CD4-positive, alpha-beta T cell (primary cell): ENCODE results near the gene TOP2B. TPM values are rescaled to one million over a fixed set of nuclear protein-coding genes. Genes with fewer than 3 reads are reported as not detected.

Experiments used
- ATAC-seq: fragments of 200-7000 bp; cut with Tn5 transposase; one replicate; pipeline ENCODE4 v1.10.0; 2022; ENCODE audit warnings: mild to moderate bottlenecking; ENCODE audit not compliant: poor library complexity
- CTCF ChIA-PET: fragments of 350-600 bp; sonication (Branson Sonifier 250); formaldehyde crosslinking; loops from one replicate; lab custom pipeline; 2021; ENCODE audit warnings: antibody characterized with exemption, inconsistent platforms; lab: Charles Lee
- POLR2A ChIA-PET: fragments of 350-600 bp; sonication (Branson Sonifier 250); formaldehyde crosslinking; loops from one replicate; lab custom pipeline; 2021; ENCODE audit warnings: antibody characterized with exemption, inconsistent platforms; lab: Charles Lee
- DNase-seq, 14 experiments: peaks; one replicate each; pipeline ENCODE4 v3.0.0-alpha.2; 2013 to 2020; ENCODE audit warnings: mixed read lengths in 2 of 14
- H3K27ac ChIP-seq, 2 donors: one replicate each; pipeline versions ENCODE4 v1.5.1 to v1.7.0; 2013; ENCODE audit warnings: low read length in 2 of 2, low read depth in 1 of 2, mild to moderate bottlenecking in 1 of 2
- H3K27me3 ChIP-seq, 2 experiments: 1 replicate in 1 of 2; 2 replicates in 1 of 2; pipeline versions ENCODE4 v1.6.1 to v1.7.0; 2013; ENCODE audit warnings: low read length in 2 of 2, control low read depth in 1 of 2, mild to moderate bottlenecking in 1 of 2, moderate library complexity in 1 of 2; ENCODE audit not compliant: insufficient read depth in 2 of 2, control insufficient read depth in 1 of 2
- H3K36me3 ChIP-seq: one replicate; pipeline ENCODE4 v1.6.1; 2013; ENCODE audit warnings: low read length, control low read depth; ENCODE audit not compliant: insufficient read depth
- H3K4me1 ChIP-seq: one replicate; pipeline ENCODE4 v1.6.1; 2013; ENCODE audit warnings: low read length, control low read depth; ENCODE audit not compliant: insufficient read depth
- H3K4me3 ChIP-seq: one replicate; pipeline ENCODE4 v1.5.1; 2013; ENCODE audit warnings: mild to moderate bottlenecking, low read length, moderate library complexity
- H3K9me3 ChIP-seq, 2 experiments: 1 replicate in 1 of 2; 2 replicates in 1 of 2; pipeline versions ENCODE4 v1.6.1 to v1.7.0; 2013; ENCODE audit warnings: low read length in 2 of 2, mild to moderate bottlenecking in 2 of 2, control low read depth in 1 of 2, moderate library complexity in 1 of 2; ENCODE audit not compliant: control insufficient read depth in 1 of 2, insufficient read depth in 1 of 2
- H3K27ac Mint-ChIP-seq: one replicate; pipeline ENCODE4 v1.8.0; 2020; ENCODE audit warnings: mixed read lengths
- H3K27me3 Mint-ChIP-seq: one replicate; pipeline ENCODE4 v1.8.0; 2021; ENCODE audit warnings: mixed read lengths
- H3K36me3 Mint-ChIP-seq: one replicate; pipeline ENCODE4 v1.8.0; 2021; ENCODE audit warnings: low read depth, mixed read lengths
- H3K4me1 Mint-ChIP-seq: one replicate; pipeline ENCODE4 v1.8.0; 2021; ENCODE audit warnings: low read depth, mixed read lengths
- H3K4me3 Mint-ChIP-seq: one replicate; pipeline ENCODE4 v1.8.0; 2020; ENCODE audit warnings: mild to moderate bottlenecking, mixed read lengths
- H3K9me3 Mint-ChIP-seq: one replicate; pipeline ENCODE4 v1.8.0; 2020; ENCODE audit warnings: mixed read lengths
- CTCF ChIP-seq: fragments of 200-600 bp; IDR thresholded peaks from one replicate; pipeline ENCODE4 v1.8.0; 2022; ENCODE audit warnings: antibody characterized with exemption, mild to moderate bottlenecking
- intact Hi-C, 2 experiments: fragments of 100-400 bp; cut with DNase I in 1 of 2; cut with micrococcal nuclease in 1 of 2; formaldehyde crosslinking; loops; one replicate each; pipeline versions ENCODE4 v1.15.1 to v1.9.0; 2023 to 2025; cut with DNase I, micrococcal nuclease
- total RNA-seq, 174 experiments: library from RNA in 2 of 174; stranded (reverse) in 2 of 174; gene quantifications; one replicate each; pipeline ENCODE4 v1.2.3 and lab custom pipeline; 2021 to 2026

The TOP2B gene
- total RNA-seq, 2 experiments from 2014 or later, result 79.7 to 80.4 TPM

- DNase-seq (no peak), ATAC-seq (no peak)
- Mint-ChIP-seq H3K4me3 (no peak overlapping the region), H3K36me3 (peaks cover 6% of the 10 kb centered on the region), H3K9me3 (no peaks in the 10 kb centered on the region), H3K4me1 (peaks cover 4% of the 10 kb centered on the region), H3K27ac (peak overlapping the region; percentile 74), H3K27me3 (no peaks in the 10 kb centered on the region)
- POLR2A ChIA-PET, result interaction anchor here (0.9 kb wide), 1 partner anchor 191 kb away, joined by 3 read pairs; the partner anchor contains the start of gene NGLY1
- intact Hi-C loops, result loop anchor here (5.0 to 10.0 kb wide), 4 partner anchors 915 to 1700 kb away; no protein-coding TSS in a partner anchor
- Histone ChIP-seq H3K27me3 (no peaks in the 10 kb centered on the region), H3K27ac (no peak overlapping the region), H3K9me3 (no peaks in the 10 kb centered on the region), H3K4me3 (no peak overlapping the region), H3K4me1 (no peaks in the 10 kb centered on the region), H3K36me3 (peaks cover 7% of the 10 kb centered on the region)
- no peak for TF ChIP-seq CTCF
- CTCF ChIA-PET, result interaction anchor here (0.8 to 1.1 kb wide), 2 partner anchors 15 to 165 kb away, joined by 3 read pairs; no protein-coding TSS in a partner anchor
Measured at GRCh38 chr3:25592510-25592968, 72.2 kb downstream of the TOP2B start.

GRCh38 chr3:25589783-25590258 lies 74.9 kb downstream of the TOP2B start:
- intact Hi-C loops, result loop anchor here (5.0 to 10.0 kb wide), 4 partner anchors 913 to 1698 kb away; no protein-coding TSS in a partner anchor
- Histone ChIP-seq H3K36me3 (no peaks in the 10 kb centered on the region), H3K9me3 (no peaks in the 10 kb centered on the region), H3K27ac (no peak overlapping the region), H3K4me3 (no peak overlapping the region), H3K4me1 (no peaks in the 10 kb centered on the region), H3K27me3 (no peaks in the 10 kb centered on the region)
- POLR2A ChIA-PET, result no interaction called here
- Mint-ChIP-seq H3K27me3 (no peaks in the 10 kb centered on the region), H3K9me3 (no peaks in the 10 kb centered on the region), H3K4me3 (no peak overlapping the region), H3K36me3 (no peaks in the 10 kb centered on the region), H3K27ac (no peak overlapping the region), H3K4me1 (peaks cover 4% of the 10 kb centered on the region)
- CTCF ChIA-PET, result no interaction called here
- DNase-seq, result no peak
- no peak for TF ChIP-seq CTCF
- no peak for ATAC-seq

GRCh38 chr3:25589104-25589782 lies 75.5 kb downstream of the TOP2B start:
- no peak for ATAC-seq
- Mint-ChIP-seq H3K4me3 (no peak overlapping the region), H3K36me3 (no peaks in the 10 kb centered on the region), H3K9me3 (no peaks in the 10 kb centered on the region), H3K27me3 (no peaks in the 10 kb centered on the region), H3K27ac (no peak overlapping the region), H3K4me1 (peaks cover 4% of the 10 kb centered on the region)
- DNase-seq, result no peak
- no peaks in the 10 kb centered on the region for H3K36me3 ChIP-seq
- no peak overlapping the region for H3K27ac ChIP-seq
- POLR2A ChIA-PET, result no interaction called here
- no peak for TF ChIP-seq CTCF
- CTCF ChIA-PET, result no interaction called here
- intact Hi-C loops, result no loop called here
- H3K27me3 ChIP-seq, result no peaks in the 10 kb centered on the region
- H3K9me3 ChIP-seq, result no peaks in the 10 kb centered on the region
- no peaks in the 10 kb centered on the region for H3K4me1 ChIP-seq
- no peak overlapping the region for H3K4me3 ChIP-seq
